GM18909 (cell line): ENCODE results near the gene LRRC47.

ENCODE experiments used
- ATAC-seq: cut with Tn5 transposase; IDR thresholded peaks from one replicate; pipeline ENCODE4 v1.9.1; 2021; ENCODE audit warnings: mild to moderate bottlenecking; ENCODE audit not compliant: unreplicated experiment, poor library complexity

LRRC47 gene

GRCh38 chr1:3774276-3774945 lies 21.9 kb downstream of the LRRC47 start:
- ATAC-seq: no peak

GRCh38 chr1:3773572-3774275 lies 22.6 kb downstream of the LRRC47 start:
- ATAC-seq: no peak

GRCh38 chr1:3772715-3773571 lies 23.4 kb downstream of the LRRC47 start, which contains the start of gene SMIM1:
SMIM1 (plus strand) TSS chr1:3772749; CDS start chr1:3775374, 2,625 bp downstream.
- peak; percentile 24 for ATAC-seq

GRCh38 chr1:3772027-3772714 lies 24.1 kb downstream of the LRRC47 start:
- ATAC-seq: peak; percentile 51

- no peak for ATAC-seq
These were observed 24.9 kb downstream of the LRRC47 start for GRCh38 chr1:3771108-3772026.

GRCh38 chr1:3770047-3770765 lies 26.1 kb downstream of the LRRC47 start:
- no peak for ATAC-seq

- no peak for ATAC-seq
These were observed 27.4 kb downstream of the LRRC47 start for GRCh38 chr1:3768811-3769390.

- ATAC-seq: no peak
These were observed 28.9 kb downstream of the LRRC47 start for GRCh38 chr1:3767328-3767925.

- ATAC-seq: no peak
These were observed 32.8 kb downstream of the LRRC47 start for GRCh38 chr1:3763351-3764125.

- no peak for ATAC-seq
These were observed 33.4 kb downstream of the LRRC47 start for GRCh38 chr1:3762873-3763228.

GRCh38 chr1:3762151-3762872 lies 34.0 kb downstream of the LRRC47 start:
- ATAC-seq: no peak

- no peak for ATAC-seq
These were observed 34.8 kb downstream of the LRRC47 start for GRCh38 chr1:3761296-3762010.

- ATAC-seq: no peak
These were observed 36.5 kb downstream of the LRRC47 start for GRCh38 chr1:3759796-3760195.

- ATAC-seq: no peak
These were observed 37.1 kb downstream of the LRRC47 start for GRCh38 chr1:3759164-3759563.

- ATAC-seq: no peak
These were observed 39.9 kb downstream of the LRRC47 start for GRCh38 chr1:3756394-3756793.
